Ovary (tissue), 3 donors: ENCODE data around the gene WDR35.

ENCODE experiments used
- EP300 ChIP-seq: sonication (generic); formaldehyde crosslinking; IDR thresholded peaks from one replicate; pipeline ENCODE4 v1.6.1; 2017; ENCODE audit warnings: antibody characterized with exemption
- POLR2A ChIP-seq: fragments of 450-650 bp; IDR thresholded peaks from one replicate; pipeline ENCODE4 v1.6.1; 2017; ENCODE audit warnings: antibody characterized with exemption, mild to moderate bottlenecking, moderate library complexity
- TF ChIP-seq, protein P1 (sequence below), 3 donors: fragments of 450-650 bp in 2 of 3; fragments of 200-600 bp in 1 of 3; IDR thresholded peaks; one replicate each; pipeline versions ENCODE4 v1.5.1 to v1.8.0; 2016 to 2022; ENCODE audit warnings: antibody characterized with exemption in 3 of 3, mild to moderate bottlenecking in 1 of 3
- donor health status: DM: no; HTN: no; CAD: no.

DNA sequence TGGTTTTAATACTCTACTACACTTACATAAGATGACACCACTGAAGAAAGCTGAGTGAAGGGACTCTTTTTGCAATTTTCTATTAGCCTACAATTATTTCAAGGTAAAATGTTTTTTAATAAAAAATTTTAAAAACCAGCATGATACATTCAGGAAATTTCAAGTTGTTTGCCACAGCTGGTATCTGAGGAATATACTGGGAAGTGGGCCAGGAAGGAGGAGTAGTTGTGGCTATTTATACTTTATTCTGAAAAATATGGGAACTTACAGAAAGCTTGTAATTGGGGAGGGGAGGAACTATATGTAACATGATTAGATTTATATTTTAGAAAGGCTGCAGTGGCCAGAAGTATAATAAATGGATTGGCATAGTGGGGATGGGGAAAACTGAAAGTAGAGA is 40.8 kb downstream of the WDR35 start:
- TF ChIP-seq, protein P1, sequence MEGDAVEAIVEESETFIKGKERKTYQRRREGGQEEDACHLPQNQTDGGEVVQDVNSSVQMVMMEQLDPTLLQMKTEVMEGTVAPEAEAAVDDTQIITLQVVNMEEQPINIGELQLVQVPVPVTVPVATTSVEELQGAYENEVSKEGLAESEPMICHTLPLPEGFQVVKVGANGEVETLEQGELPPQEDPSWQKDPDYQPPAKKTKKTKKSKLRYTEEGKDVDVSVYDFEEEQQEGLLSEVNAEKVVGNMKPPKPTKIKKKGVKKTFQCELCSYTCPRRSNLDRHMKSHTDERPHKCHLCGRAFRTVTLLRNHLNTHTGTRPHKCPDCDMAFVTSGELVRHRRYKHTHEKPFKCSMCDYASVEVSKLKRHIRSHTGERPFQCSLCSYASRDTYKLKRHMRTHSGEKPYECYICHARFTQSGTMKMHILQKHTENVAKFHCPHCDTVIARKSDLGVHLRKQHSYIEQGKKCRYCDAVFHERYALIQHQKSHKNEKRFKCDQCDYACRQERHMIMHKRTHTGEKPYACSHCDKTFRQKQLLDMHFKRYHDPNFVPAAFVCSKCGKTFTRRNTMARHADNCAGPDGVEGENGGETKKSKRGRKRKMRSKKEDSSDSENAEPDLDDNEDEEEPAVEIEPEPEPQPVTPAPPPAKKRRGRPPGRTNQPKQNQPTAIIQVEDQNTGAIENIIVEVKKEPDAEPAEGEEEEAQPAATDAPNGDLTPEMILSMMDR (IDR thresholded peaks at IDR 0.05), result no peak
- no peak for TF ChIP-seq POLR2A
- TF ChIP-seq EP300, result no peak
